ENCODE results near the gene RUVBL2. TPM values are rescaled to one million over a fixed set of nuclear protein-coding genes. Genes with fewer than 3 reads are reported as not detected.

RUVBL2 gene
- polyA plus RNA-seq, 3 donors, result 44.6 to 65.0 (median 50.0) TPM

DNA sequence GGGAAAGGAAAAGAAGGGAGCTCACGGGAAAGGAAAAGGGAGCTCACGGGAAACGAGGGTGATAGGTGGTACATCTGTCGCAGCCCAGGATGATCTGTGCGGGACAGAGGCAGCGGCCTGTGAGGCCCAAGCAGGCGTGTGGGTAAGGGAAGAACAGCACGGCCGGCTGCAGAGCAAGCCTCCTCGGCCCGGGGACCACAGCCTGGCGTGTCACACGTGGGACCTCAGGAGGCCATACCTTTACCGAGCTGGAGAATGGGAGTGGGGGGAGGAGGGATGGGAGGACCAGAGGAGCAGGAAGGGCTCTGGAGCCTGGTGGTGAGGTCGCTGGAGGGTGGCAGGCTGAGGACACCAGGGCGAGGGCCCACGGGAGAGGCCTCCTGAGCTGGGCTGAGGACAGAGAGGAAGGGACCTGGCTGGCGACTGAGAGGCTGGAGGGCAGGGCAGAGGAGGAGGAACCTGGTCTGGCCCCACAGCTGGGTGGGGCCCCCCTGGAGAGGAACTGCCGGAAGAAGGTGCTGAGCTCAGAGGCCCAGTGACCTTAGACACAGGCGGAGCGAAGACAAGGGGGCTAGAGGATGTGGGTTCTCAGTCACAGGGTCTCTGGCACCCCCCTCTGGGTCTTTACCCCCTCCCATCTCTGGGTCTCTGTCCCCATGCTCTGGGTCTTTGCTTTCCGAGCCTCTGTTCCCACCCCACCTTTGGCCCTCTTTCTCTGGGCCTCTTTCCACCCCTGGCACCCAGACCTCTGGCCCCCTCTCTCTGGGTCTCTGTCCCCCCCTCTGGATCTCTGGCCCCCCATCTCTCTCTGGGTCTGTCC, 31.4 kb upstream of the RUVBL2 start:
- 44 to 49% (median 49%) methylated on average over 22 of the region's 22 CpGs for WGBS, 3 donors
- H3K27ac ChIP-seq (ENCODE audit: low read depth, low read length), result peak overlapping the region; percentile 48

DNA sequence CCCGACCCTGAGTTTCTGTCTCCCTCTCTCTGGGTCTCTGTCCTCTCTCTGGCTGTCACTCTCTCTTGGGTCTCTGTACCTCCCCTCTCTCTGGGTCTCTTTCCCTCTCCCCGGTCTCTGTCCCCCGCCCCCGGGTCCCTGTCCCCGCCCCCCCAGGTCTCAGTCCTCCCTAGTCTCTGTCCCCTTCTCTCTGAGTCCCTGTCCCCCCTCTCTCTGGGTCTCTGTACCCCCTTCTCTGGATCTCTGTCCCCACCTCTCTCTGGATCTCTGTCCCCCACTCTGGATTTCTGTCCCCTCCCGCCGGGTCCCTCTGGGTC, 30.9 kb upstream of the RUVBL2 start:
- WGBS, 3 donors, result 38 to 54% (median 45%) methylated on average over 4 to 7 of the region's 7 CpGs
- H3K27ac ChIP-seq (ENCODE audit: low read depth, low read length), result peak overlapping the region; percentile 48

DNA sequence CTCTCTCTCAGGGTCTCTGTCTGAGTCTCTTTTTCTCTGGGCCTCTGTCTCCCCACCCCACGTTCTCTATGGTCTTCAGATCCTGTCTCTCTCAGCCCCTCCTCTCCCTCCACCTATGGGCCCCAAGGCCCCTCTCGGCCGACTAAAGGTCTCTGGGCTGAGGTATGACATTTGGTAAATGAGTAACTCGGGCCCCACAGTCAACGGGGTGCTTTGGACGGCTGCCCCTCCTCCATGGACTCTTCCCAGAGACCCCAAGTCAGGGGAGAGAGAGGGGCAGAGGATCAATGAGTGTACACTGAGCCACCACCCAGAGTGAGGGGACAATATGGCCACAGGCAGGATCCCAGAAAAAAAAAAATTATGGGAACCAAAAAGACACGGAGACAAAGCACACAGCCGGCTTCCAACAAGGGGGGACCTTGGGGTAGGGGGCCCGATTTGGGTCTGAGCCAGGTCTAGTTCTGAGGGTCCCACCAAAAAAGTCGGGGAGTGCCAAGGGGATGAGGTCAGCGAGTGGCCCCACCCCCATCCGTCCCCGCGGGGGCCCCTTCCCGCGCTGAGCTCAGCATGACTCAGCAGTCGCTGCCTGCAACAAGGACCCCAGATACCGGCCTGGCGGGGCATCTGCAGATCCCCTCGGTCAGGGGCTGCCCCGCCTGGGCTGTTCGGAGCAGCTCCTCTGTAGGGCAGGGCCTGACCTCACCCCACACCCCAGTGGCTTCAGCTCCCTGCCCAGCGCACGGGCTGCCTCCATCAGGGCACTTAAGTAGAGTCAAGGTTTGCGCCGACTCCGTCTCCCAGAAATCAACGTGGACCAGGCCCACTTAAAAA, 30.1 kb upstream of the RUVBL2 start:
- H3K27ac ChIP-seq (ENCODE audit: low read depth, low read length), result peak overlapping the region; percentile 4
- WGBS, 3 donors, result 10 to 13% (median 12%) methylated on average over 22 to 28 of the region's 28 CpGs

DNA sequence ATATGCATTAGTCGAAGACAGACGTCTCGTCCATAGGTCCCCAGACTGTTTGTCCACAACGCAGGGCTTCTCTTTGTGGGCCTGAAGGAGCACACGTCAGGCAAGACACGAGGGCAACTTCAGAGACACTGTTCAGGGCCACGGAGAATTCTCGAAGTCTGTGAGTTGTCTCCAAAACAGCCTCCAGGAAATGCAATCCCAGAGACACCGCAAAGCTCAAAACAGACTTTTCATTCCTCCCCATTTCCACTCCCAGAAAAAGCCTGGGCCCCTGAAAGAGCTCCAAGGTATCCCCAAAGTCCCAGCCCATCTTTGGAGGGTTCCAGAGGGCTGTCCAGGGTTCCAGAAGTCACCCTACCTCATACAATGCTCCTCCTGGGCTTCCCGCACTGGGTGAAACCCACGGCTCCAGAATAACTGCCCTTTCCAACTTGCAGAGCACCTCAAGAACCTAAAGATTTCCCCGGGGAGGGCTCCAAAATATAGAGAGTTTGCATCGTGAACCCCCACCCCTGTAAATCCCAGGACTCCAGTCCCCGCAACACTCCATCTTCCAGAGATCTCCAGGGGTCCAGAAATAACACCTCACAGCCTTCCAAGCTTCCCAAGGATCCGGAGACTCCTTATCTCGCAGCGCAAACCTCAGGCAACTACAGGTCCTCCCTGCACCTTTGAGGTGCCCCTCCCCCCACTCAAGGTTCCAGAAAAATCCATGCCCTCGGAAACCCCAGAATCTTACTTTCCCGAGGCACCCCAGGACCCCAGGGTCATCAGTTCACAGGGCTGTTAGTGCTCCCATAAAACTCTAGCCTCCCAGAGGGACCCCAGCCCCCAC, 29.3 kb upstream of the RUVBL2 start:
- WGBS, 3 donors, result 19 to 29% (median 20%) methylated on average over 19 of the region's 19 CpGs
- peak overlapping the region; percentile 13 for H3K27ac ChIP-seq (ENCODE audit: low read depth, low read length)

DNA sequence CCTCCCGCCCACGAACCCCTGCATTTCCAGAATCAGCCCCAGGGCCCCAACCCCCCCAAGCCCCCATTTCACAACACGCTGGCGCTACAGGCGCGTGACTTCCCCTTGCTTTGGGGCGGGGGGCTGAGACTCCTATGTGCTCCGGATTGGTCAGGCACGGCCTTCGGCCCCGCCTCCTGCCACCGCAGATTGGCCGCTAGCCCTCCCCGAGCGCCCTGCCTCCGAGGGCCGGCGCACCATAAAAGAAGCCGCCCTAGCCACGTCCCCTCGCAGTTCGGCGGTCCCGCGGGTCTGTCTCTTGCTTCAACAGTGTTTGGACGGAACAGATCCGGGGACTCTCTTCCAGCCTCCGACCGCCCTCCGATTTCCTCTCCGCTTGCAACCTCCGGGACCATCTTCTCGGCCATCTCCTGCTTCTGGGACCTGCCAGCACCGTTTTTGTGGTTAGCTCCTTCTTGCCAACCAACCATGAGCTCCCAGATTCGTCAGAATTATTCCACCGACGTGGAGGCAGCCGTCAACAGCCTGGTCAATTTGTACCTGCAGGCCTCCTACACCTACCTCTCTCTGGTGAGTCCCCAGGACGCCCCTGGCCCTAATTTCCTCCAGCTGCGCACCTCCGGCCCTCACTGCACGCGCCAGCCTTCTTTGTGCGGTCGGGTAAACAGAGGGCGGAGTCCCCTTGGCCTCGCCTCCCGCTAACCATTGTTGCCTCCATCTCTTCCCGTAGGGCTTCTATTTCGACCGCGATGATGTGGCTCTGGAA, 28.5 kb upstream of the RUVBL2 start, which contains the start of gene FTL:
FTL (plus strand) TSS at position 270 of the 766 bp plus-strand sequence; CDS start at position 469, 199 bp downstream.
- H3K27ac ChIP-seq (ENCODE audit: low read depth, low read length), result peak within 1 kb of the TSS; percentile 51
- 0 to 1% (median 0%) methylated on average over 50 to 52 of the region's 52 CpGs for WGBS, 3 donors

DNA sequence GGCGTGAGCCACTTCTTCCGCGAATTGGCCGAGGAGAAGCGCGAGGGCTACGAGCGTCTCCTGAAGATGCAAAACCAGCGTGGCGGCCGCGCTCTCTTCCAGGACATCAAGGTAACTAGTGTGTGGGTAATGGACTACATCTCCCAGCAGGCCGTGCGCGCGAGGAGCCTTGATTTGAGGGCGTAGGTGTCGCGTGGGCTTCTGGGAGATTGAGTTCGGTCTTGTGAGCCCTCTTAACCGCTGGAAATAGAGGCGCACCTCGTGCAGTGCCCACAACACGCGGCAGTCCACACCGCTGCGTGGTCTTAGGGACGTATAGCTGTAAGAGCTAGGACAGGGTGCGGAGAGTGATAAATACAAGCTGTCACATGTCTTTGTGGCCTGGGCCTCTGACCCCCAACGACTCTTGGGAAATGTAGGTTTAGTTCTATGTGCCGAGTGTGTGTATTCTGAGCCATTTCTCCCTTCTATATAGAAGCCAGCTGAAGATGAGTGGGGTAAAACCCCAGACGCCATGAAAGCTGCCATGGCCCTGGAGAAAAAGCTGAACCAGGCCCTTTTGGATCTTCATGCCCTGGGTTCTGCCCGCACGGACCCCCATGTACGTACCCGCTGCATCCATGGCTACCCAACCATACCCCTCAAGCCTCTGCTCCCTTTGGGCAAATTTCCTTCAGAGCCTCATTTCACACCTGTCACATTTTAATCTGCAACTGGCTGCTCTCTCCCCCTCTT, 27.7 kb upstream of the RUVBL2 start:
- 9 to 11% (median 10%) methylated on average over 36 of the region's 36 CpGs for WGBS, 3 donors
- H3K27ac ChIP-seq (ENCODE audit: low read depth, low read length), result no peak overlapping the region

DNA sequence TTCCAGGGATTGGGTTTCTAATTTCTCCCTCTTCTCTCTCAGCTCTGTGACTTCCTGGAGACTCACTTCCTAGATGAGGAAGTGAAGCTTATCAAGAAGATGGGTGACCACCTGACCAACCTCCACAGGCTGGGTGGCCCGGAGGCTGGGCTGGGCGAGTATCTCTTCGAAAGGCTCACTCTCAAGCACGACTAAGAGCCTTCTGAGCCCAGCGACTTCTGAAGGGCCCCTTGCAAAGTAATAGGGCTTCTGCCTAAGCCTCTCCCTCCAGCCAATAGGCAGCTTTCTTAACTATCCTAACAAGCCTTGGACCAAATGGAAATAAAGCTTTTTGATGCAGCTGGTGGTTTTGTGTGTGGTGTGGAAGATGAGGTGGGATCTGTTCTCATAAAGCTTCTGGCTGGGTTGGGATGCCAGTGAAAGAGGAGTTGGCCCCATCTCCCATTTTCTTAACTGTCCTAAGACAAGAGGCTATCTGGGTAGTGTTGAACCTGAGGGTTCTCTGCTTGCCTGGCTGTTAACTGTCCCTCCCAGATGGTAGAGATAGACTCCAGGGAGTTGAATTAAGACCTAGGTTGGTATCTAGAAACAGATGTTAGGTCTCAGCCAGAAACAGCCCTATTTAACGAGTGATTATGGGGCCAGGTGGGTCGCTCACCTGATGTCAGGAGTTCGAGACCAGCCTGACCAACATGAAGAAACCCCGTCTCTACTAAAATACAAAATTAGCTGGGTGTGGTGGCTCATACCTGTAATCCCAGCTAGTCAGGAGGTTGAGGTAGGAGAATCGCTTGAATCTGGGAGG, 26.9 kb upstream of the RUVBL2 start:
- no peak overlapping the region for H3K27ac ChIP-seq (ENCODE audit: low read depth, low read length)
- WGBS, 3 donors, result 78 to 89% (median 80%) methylated on average over 10 of the region's 10 CpGs

DNA sequence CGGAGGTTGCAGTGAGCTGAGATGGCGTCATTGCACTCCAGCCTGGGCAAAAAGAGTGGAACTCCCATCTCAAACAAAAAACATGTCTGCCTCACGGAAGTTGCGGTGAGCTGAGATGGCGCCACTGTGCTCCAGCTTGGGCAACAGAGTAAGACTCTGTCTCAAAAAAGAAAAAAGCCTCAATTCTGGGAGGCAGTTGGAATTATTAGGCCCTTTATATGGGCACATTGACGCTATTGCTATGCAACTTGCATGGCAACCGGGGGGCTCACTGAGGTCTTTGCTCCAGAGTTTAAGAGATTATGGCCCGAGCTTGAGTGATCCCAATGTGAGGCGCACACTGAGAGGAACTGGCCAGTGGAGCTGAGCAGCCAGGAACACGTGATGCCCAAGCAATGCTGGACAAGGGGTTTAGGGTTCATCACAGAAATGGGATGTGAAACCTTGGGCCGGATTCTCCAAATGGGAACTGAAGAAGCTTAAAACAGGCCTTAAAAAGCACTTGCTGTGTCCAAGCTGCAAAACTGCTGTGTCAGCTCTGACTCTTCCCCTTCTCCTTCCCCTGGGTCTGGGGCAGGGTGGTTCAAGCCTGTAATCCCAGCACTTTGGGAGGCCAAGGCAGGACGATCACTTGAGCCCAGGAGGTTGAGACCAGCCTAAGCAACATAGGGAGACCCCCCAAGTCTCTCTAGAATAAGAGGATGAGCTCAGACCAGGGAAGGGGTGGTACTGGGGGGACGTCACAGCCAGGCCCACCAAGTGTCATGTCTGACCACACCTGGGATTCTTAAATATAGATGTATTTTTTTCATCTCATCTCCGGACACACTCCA, 26.1 kb upstream of the RUVBL2 start:
- no peak overlapping the region for H3K27ac ChIP-seq (ENCODE audit: low read depth, low read length)
- 67 to 88% (median 67%) methylated on average over 14 of the region's 14 CpGs for WGBS, 3 donors

DNA sequence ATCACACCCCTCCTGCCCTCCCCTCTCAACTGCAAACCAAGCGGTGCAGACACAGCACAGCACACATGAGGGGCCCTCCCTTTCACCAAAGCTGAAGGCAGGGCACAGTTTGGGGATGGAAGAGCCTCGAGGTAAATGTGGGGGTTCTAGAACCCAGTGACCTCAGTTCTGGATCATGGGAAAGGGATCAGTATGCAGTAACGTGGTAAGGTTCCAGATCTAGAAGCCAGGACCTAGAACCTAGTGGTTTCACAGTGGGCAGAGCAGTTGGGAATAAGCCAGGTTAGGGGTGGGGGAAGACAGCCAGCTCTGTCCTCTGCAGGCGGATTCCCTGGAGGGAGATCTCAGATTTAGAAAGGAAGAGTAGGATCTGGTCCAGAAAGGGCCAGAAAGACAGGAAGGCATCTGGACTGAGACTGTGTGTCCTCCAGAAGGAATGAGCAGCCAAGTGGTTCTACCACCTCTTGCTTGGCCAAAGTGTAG, 25.5 kb upstream of the RUVBL2 start:
- WGBS, 3 donors, result 54 to 64% (median 60%) methylated on average over 4 of the region's 4 CpGs
- no peak overlapping the region for H3K27ac ChIP-seq (ENCODE audit: low read depth, low read length)

DNA sequence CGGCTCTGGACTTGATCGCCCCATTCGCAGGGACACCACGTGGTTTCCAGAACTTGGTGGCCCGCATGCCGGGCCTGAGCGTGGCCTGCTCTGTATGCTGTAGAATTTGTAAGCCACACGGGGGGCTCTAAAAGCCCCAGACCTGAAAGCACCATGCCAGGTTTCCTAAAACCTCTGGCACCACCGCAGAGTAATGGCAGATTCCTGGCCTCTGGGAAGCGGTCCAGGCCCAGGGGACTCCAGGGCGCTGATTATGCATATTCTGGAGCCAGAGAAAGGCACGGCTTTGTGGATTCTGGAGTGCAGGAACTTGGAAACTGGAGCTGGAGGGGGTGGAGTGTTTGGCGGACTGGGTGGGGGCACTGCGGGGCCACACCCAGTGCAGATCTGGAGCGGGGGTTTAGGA, 24.9 kb upstream of the RUVBL2 start:
- no peak overlapping the region for H3K27ac ChIP-seq (ENCODE audit: low read depth, low read length)
- 79 to 84% (median 82%) methylated on average over 15 of the region's 15 CpGs for whole genome bisulfite sequencing, 3 donors

DNA sequence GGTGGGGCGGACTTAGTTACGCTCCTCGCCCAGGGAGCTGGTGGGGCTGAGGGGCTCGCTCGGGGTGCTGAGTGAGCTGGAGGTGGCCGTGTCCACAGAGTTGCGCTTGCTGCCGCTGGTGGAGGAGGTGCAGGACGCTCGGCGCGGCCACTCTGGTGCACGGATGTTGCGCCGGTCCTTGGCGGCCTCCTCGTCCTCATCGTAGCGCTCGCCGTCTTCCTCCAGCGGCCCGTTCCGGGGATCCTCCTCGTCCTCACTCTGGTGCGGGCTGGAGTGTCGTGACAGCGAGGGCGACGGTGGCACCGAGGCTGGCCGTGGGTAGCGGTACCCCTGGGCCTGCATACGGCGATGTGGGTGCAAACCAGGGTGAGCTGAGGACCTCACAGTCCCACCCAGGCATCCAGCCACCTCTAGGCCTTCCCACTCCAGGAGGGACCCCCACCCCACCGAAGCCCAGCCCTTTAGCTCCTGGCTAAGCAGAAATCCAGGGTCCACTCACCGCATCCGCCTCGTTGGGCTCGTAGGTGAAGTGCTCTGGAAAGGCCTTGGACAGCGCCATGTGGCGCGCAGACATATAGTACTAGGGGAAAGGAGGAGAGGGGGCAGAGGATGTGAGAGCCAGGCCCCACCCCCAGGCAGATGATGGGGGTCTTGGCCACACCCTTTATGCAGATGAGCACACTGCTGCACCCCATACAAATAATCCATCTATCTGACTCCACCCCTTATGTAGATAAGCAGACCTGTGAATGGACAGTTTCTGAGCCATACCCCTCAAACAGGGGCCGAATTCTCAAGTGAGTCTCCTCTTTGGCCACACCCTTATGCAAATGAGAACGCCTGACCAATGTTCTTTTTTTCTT, 24.2 kb upstream of the RUVBL2 start:
- 94 to 95% (median 95%) methylated on average over 42 to 45 of the region's 45 CpGs for WGBS, 3 donors
- no peak overlapping the region for H3K27ac ChIP-seq (ENCODE audit: low read depth, low read length)

DNA sequence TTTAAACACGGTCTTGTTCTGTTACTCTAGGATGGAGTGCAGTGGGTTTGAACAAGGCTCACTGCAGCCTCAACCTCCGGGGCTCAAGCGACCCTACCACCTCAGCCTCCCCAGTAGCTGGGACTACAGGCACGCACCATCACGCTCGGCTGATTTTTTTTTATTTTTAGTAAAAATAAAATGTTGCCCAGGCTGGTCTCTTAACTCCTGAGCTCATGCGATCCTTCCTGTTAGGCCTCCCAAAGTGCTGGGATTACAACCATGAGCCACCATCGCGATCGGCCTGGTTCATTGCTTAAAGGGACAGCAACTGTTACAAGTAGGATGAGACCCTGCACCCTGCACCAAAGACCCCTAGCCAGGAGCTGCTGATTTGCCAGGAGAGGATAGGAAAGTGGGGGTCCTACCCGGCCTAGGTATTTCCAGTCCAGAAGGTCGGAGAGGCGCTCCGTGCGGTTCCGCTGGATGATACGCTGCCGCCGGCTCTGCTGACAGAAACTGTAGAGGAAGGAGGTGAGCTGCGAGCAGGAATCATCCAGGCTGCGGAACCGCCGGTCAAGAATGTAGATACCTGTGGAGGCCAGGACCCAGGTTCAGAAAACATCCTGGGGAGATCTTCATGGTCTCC, 23.4 kb upstream of the RUVBL2 start:
- WGBS, 3 donors, result 90 to 92% (median 92%) methylated on average over 23 of the region's 23 CpGs
- no peak overlapping the region for H3K27ac ChIP-seq (ENCODE audit: low read depth, low read length)

DNA sequence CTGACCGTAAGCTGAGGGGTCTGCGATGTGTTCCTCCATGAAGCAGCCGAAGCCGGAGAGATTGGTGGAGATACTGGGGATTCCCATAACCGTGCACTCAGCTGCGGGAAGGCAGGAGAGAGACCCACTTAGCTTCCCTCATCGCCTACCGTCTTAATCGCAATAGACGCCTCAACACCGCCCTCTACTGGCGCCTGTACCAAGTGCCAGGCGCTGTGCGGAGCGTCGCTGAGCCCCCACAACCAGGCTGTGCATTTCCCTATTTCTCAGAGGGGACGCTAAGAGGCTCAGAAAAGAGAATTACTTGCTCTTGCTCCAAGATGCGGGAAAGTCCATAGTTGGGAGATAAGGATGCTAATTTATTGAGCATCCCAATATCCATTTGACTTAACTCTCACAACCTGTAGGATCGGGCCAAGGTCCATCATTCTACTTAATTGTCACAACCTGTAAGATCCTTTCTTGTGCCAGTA, 22.7 kb upstream of the RUVBL2 start:
- 19 to 21% (median 19%) methylated on average over 19 of the region's 19 CpGs for WGBS, 3 donors
- H3K27ac ChIP-seq (ENCODE audit: low read depth, low read length), result no peak overlapping the region
